Activated naive CD4-positive, alpha-beta T cell treated with anti-CD3 and anti-CD28 coated beads, Interleukin-2, amount 50 U/mL, for 24 hours (primary cell): ENCODE results near the gene MAP7D1.

ENCODE experiments used
- H3K27ac Mint-ChIP-seq: one replicate; pipeline ENCODE4 v1.8.0; 2021; ENCODE audit warnings: mild to moderate bottlenecking, mixed read lengths
- H3K27me3 Mint-ChIP-seq: one replicate; pipeline ENCODE4 v1.8.0; 2021; ENCODE audit warnings: mixed read lengths
- H3K36me3 Mint-ChIP-seq: one replicate; pipeline ENCODE4 v1.8.0; 2021; ENCODE audit warnings: mixed read lengths
- H3K4me1 Mint-ChIP-seq: one replicate; pipeline ENCODE4 v1.8.0; 2021; ENCODE audit warnings: mixed read lengths
- H3K4me3 Mint-ChIP-seq: one replicate; pipeline ENCODE4 v1.8.0; 2021; ENCODE audit warnings: mild to moderate bottlenecking, mixed read lengths
- H3K9me3 Mint-ChIP-seq: one replicate; pipeline ENCODE4 v1.8.0; 2021; ENCODE audit warnings: mixed read lengths

MAP7D1 gene

GRCh38 chr1:36155408-36156328, at the start of gene MAP7D1:
Gene MAP7D1, plus strand, starts transcription at chr1:36156160. Its CDS starts 258 bp downstream, at chr1:36156418.
- Mint-ChIP-seq H3K4me3 (peak within 1 kb of the TSS; percentile 94), H3K9me3 (no peaks in the 10 kb centered on the region), H3K4me1 (peaks cover 73% of the 10 kb centered on the region), H3K27me3 (no peaks in the 10 kb centered on the region), H3K36me3 (peaks cover 5% of the 10 kb centered on the region), H3K27ac (peak within 1 kb of the TSS; percentile 97)

GRCh38 chr1:36106269-36106668, 49.7 kb upstream of the MAP7D1 start:
- peaks cover 26% of the 10 kb centered on the region for H3K4me1 Mint-ChIP-seq
- no peaks in the 10 kb centered on the region for H3K36me3 Mint-ChIP-seq
- H3K27ac Mint-ChIP-seq = no peak overlapping the region
- no peaks in the 10 kb centered on the region for H3K9me3 Mint-ChIP-seq
- H3K4me3 Mint-ChIP-seq = no peak overlapping the region
- no peaks in the 10 kb centered on the region for H3K27me3 Mint-ChIP-seq

DNA sequence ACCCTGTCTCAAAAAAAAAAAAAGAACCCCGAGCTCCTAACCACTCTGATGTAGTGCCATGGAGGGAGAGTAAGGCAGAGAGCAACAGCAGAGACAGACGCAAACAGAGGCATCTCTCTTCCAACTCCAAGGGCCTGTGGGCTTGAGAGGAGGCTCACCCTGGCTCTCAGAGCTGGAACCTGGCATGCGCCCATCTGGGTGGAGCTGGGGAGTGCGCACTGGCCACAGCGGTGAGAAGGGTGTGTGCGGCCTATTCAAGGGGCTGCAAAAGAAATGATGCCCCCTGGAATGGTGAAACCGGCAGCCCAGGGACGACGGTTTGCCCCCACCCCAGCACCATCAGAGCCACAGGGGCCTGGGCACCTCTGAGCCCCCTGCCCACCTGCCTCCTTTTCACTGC, 48.6 kb upstream of the MAP7D1 start:
- peaks cover 35% of the 10 kb centered on the region for H3K4me1 Mint-ChIP-seq
- H3K36me3 Mint-ChIP-seq = no peaks in the 10 kb centered on the region
- H3K27me3 Mint-ChIP-seq = no peaks in the 10 kb centered on the region
- no peak overlapping the region for H3K27ac Mint-ChIP-seq
- H3K4me3 Mint-ChIP-seq = no peak overlapping the region
- no peaks in the 10 kb centered on the region for H3K9me3 Mint-ChIP-seq

DNA sequence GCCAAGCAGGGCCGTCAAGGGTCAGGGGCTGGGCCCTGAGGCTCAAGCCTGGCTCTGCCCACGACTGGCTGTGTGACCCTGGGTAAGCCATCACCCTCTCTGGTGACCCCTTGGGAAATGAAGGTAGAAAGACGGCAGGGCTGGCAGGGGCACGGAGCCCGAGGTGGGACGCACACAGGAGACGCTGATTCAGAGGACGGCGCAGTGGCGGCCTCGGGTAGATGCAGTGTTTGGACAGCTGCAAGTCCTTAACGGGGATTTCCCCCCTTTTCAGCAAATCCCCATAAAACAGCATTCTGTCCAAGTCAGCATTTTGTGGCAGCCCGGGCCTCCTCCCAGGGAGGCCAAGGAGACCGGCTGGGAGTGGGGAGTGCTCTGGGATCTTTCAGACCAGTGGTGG, 47.6 kb upstream of the MAP7D1 start:
- Mint-ChIP-seq H3K4me3 (no peak overlapping the region), H3K4me1 (peaks cover 36% of the 10 kb centered on the region), H3K27me3 (no peaks in the 10 kb centered on the region), H3K36me3 (no peaks in the 10 kb centered on the region), H3K9me3 (no peaks in the 10 kb centered on the region), H3K27ac (no peak overlapping the region)

DNA sequence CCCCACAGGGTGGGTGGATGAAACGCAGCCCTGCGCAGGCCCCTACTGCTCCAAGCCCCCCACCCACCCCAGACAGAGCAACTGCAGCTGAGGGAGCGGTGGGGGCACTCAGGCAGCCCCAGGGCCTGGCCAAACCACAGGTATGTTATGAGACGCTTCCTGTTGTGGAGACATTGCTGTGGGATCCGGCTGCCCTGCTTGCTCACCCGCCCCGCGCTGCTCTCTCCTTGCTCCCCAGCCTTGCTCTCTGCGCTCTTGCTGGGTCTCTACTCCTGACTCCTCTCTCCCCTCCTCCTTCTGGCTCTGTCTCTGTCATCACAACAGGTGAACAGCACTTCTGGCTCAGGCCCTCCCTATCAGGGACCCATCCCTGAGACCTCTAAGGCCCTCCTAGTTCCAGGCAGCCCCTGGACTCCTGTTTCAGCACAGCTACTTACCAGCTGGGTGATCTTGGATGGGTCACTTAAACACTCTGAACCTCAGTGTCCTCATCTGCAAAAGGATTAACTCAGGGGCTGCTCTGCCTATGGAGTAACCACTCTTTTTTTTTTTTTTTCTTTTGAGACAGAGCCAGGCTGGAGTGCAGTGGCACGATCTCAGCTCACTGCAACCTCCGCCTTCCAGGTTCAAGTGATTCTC, 46.8 kb upstream of the MAP7D1 start:
- Mint-ChIP-seq H3K4me1 (peaks cover 36% of the 10 kb centered on the region), H3K4me3 (peak overlapping the region; percentile 37), H3K27ac (peak overlapping the region; percentile 43), H3K27me3 (no peaks in the 10 kb centered on the region), H3K36me3 (no peaks in the 10 kb centered on the region), H3K9me3 (no peaks in the 10 kb centered on the region)

DNA sequence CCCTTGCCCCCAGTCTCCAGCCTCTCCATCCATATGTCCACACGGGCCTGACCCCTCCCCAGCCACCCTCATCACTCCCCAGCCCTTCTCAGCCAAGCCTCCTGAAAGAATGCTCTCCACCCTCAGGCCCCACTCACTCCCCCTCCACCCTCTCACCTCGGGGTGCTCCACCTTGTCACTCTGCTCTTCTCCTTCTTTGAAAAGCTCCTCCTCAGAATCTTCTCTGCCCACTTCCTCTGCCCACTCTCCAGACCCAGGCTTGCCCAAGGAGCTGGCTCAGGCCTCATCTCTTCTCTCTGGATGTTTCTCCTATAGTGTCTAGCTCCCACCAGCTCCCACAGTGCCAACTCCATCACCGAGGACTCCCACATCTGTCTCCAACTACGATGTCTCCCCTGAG, 44.8 kb upstream of the MAP7D1 start:
- Mint-ChIP-seq H3K27me3 (no peaks in the 10 kb centered on the region), H3K36me3 (no peaks in the 10 kb centered on the region), H3K27ac (peak overlapping the region; percentile 55)

DNA sequence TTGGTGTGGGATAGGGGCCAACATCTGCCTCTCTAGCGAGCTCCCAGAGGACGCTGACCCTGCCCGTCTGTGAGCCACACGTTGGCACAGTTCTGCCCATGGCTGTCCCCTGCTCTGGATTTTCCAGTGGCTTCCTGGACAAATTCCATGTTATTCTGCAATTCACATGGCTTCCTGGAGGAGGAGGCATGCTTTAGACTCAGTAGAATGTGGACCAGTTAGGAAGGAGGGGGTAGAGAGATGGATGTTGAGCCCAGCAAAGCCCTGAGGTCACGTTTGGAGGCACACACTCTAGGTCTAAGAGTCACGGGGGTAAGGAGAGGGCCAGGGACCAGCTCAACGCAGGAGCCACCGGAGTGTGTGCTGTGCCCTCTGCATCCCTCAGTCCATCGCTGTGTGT, 43.1 kb upstream of the MAP7D1 start:
- H3K27me3 Mint-ChIP-seq = no peaks in the 10 kb centered on the region
- peaks cover 34% of the 10 kb centered on the region for H3K4me1 Mint-ChIP-seq
- no peaks in the 10 kb centered on the region for H3K9me3 Mint-ChIP-seq
- no peak overlapping the region for H3K4me3 Mint-ChIP-seq
- H3K36me3 Mint-ChIP-seq = no peaks in the 10 kb centered on the region
- H3K27ac Mint-ChIP-seq = no peak overlapping the region

More for the DNA sequence above, 44.8 kb upstream of the MAP7D1 start:
- H3K4me1 Mint-ChIP-seq = peaks cover 36% of the 10 kb centered on the region
- H3K9me3 Mint-ChIP-seq = no peaks in the 10 kb centered on the region
- no peak overlapping the region for H3K4me3 Mint-ChIP-seq

DNA sequence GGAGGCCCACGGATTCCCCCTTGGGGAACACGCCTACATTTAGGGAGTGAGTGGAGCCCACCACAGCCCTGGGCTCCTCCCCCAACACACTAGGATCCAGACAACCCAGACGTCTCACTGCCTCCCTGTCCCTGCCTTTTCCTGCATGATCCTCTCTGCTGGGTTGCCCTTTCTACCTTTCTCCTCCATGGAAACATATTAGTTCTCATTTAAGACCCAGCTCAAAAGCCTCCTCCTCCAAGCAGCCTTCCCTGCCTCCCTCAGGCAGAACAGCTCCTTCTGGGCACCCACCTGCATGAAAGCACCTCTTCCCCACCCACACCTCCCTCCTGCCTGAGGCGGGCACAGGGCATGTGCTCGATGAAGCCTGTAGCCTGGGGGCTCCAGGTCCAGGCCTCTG, 41.6 kb upstream of the MAP7D1 start:
- no peaks in the 10 kb centered on the region for H3K36me3 Mint-ChIP-seq
- no peaks in the 10 kb centered on the region for H3K9me3 Mint-ChIP-seq
- no peak overlapping the region for H3K4me3 Mint-ChIP-seq
- peaks cover 19% of the 10 kb centered on the region for H3K4me1 Mint-ChIP-seq
- H3K27me3 Mint-ChIP-seq = no peaks in the 10 kb centered on the region
- no peak overlapping the region for H3K27ac Mint-ChIP-seq

DNA sequence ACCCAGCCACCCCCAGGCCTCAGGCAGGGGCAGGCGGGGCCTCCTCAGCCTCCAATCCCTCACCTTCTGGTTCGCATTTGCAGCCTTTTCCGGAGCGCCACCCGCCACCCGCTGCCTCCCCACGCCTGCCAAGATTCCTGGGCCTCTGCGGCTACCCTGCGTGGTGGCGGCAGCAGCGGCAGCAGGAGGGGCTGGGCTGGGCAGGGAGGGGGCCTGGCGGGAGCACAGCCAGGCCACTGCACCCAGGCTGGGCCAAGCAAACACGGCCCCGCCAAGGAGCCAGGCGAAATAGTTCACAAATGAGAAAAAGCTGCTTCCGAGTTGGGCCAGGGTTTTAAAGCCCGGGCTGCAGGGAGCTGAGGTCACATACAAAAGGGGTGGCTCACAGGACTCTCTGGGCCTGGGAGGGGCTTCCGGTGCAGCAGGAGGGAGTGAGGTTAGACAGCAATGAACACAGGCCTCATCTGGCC, 40.7 kb upstream of the MAP7D1 start:
- no peak overlapping the region for H3K27ac Mint-ChIP-seq
- peaks cover 14% of the 10 kb centered on the region for H3K4me1 Mint-ChIP-seq
- H3K36me3 Mint-ChIP-seq = no peaks in the 10 kb centered on the region
- no peak overlapping the region for H3K4me3 Mint-ChIP-seq
- no peaks in the 10 kb centered on the region for H3K27me3 Mint-ChIP-seq
- H3K9me3 Mint-ChIP-seq = no peaks in the 10 kb centered on the region

GRCh38 chr1:36115931-36116330, 40.0 kb upstream of the MAP7D1 start:
- peaks cover 13% of the 10 kb centered on the region for H3K4me1 Mint-ChIP-seq
- no peak overlapping the region for H3K4me3 Mint-ChIP-seq
- no peaks in the 10 kb centered on the region for H3K27me3 Mint-ChIP-seq
- H3K27ac Mint-ChIP-seq = no peak overlapping the region
- H3K9me3 Mint-ChIP-seq = no peaks in the 10 kb centered on the region
- no peaks in the 10 kb centered on the region for H3K36me3 Mint-ChIP-seq

DNA sequence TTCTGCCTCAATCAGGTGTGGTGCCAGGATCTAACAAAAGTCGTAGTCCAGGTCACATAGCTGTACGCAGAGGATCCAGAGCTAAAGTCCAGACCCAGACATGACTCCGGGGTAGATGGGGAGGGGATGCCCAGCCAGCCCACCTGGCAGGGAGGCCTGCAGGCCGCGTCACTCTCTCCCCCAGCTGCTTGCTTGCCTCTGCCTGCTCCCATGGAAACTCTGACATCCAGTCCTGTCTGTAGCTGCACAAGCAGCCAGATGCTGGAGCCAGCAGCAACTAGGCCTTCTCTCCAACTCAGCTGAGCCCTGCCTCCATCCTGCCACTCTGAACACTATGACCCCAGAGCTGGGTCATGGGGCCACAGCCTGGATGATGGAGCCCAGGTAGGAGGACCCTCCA, 39.1 kb upstream of the MAP7D1 start:
- Mint-ChIP-seq H3K27ac (no peak overlapping the region), H3K4me3 (no peak overlapping the region), H3K9me3 (no peaks in the 10 kb centered on the region), H3K4me1 (peaks cover 4% of the 10 kb centered on the region), H3K27me3 (peaks cover 3% of the 10 kb centered on the region), H3K36me3 (no peaks in the 10 kb centered on the region)

DNA sequence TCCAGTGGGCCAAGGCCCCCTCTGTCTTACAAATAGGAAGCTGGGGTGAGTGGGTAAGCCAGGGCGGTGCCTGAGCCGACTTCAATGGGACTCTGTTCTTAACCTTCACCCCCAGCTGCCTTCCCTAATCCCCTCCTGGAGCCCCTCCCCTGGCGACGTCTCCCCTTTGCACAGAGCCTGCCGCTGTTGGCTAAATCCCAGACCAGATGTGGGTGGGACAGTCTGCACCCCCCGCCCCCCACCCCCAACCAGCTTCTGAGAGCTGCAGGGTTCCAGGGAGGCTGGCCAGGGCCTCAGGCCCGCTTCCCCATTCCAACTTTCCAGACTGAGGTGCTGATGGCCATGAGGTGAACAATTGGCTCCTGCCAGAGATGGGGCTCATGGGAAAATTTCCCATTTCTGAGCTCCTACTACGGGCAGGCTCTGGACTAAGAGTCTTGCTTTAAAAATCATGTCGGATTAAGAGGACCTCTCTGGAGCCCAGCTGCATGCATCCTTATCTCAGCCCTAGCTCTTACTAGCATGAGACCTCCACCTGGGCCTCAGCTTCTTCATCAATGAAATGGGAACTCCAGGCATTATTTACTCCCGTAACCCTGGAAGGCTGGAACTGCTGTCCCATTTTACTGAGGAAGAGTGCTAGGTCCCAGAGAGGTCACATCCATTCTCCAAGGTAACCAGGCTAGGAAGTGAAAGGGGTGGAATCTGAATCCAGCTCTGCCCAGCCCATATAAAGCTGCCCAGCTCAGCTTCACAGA, 37.3 kb upstream of the MAP7D1 start:
- H3K27ac Mint-ChIP-seq = no peak overlapping the region
- peaks cover 13% of the 10 kb centered on the region for H3K27me3 Mint-ChIP-seq
- H3K4me3 Mint-ChIP-seq = no peak overlapping the region
- H3K36me3 Mint-ChIP-seq = no peaks in the 10 kb centered on the region
- no peaks in the 10 kb centered on the region for H3K9me3 Mint-ChIP-seq
- H3K4me1 Mint-ChIP-seq = peaks cover 5% of the 10 kb centered on the region

DNA sequence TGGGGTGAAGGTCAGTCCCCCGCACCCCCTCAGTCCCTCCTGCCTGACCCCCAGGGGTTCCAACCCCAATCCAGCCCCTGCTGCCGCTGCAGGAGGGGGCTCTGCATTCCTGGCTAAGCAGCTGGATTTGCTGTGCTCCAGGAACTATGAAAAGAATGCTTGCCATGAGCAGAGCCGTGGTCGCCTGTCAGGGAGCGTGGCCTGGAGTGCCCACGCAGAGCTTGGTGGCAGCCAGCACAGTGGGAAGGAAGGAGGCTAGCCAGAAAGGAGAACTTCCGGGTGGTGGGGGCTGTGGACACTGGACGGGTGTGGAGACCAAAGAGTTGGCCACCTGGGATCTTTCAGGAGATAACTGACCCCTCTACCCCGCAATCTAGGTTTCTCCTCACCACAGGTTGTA, 36.5 kb upstream of the MAP7D1 start:
- Mint-ChIP-seq H3K36me3 (no peaks in the 10 kb centered on the region), H3K27me3 (peaks cover 20% of the 10 kb centered on the region), H3K27ac (no peak overlapping the region), H3K4me1 (peaks cover 9% of the 10 kb centered on the region), H3K4me3 (no peak overlapping the region), H3K9me3 (no peaks in the 10 kb centered on the region)

GRCh38 chr1:36122062-36123030, 33.6 kb upstream of the MAP7D1 start:
- Mint-ChIP-seq H3K27me3 (peaks cover 28% of the 10 kb centered on the region), H3K27ac (peak overlapping the region; percentile 54), H3K9me3 (no peaks in the 10 kb centered on the region), H3K4me1 (peaks cover 22% of the 10 kb centered on the region), H3K36me3 (no peaks in the 10 kb centered on the region), H3K4me3 (no peak overlapping the region)

DNA sequence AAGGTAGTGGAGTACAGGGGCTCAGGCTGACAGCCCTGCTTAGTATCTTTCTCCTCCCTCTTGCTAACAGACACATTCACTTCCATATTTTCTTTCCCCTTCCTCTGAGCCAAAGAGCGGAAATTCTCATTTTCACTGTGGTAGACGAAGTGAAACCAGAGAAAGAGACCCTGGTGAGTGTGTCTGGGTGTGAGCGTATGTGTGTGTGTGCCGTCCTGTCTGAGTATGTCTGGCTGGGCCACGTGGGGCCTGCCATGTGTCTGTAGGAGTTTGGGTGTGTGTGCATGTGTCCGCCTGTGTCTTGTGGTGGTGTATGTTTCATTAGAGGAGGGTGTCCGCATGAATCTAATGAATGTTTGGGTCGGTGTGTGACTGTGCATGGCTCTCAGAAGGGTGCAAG, 32.6 kb upstream of the MAP7D1 start:
- H3K27me3 Mint-ChIP-seq = peaks cover 28% of the 10 kb centered on the region
- no peaks in the 10 kb centered on the region for H3K9me3 Mint-ChIP-seq
- H3K4me1 Mint-ChIP-seq = peaks cover 22% of the 10 kb centered on the region
- H3K27ac Mint-ChIP-seq = no peak overlapping the region
- peak overlapping the region; percentile 1 for H3K4me3 Mint-ChIP-seq
- H3K36me3 Mint-ChIP-seq = no peaks in the 10 kb centered on the region
